ENCODE results near the gene ATP8B1.

ATP8B1 gene

GRCh38 chr18:57754577-57755338 is 48.4 kb downstream of the ATP8B1 start:
- TF ChIP-seq TSHZ2 (CRISPR knock-in tag; IDR thresholded peaks at IDR 0.05) (no peak), ISL1 (CRISPR knock-in tag; IDR thresholded peaks at IDR 0.05) (no peak), SNAI2 (CRISPR knock-in tag; IDR thresholded peaks at IDR 0.05) (no peak), TOX (CRISPR knock-in tag; IDR thresholded peaks at IDR 0.05; ENCODE audit: borderline replicate concordance) (no peak), ESRRG (CRISPR knock-in tag; IDR thresholded peaks at IDR 0.05) (no peak)
- no peak for ATAC-seq

- TF ChIP-seq ARNTL (CRISPR knock-in tag; IDR thresholded peaks at IDR 0.05; ENCODE audit: borderline replicate concordance, low read depth): no peak
- TF ChIP-seq OSR1 (CRISPR knock-in tag; IDR thresholded peaks at IDR 0.05): no peak
- TF ChIP-seq ZFP30 (CRISPR knock-in tag; IDR thresholded peaks at IDR 0.05): no peak
- no peak for TF ChIP-seq CREB5 (CRISPR knock-in tag; IDR thresholded peaks at IDR 0.05; ENCODE audit: low read depth)
- TF ChIP-seq PATZ1 (CRISPR knock-in tag; IDR thresholded peaks at IDR 0.05; ENCODE audit: borderline replicate concordance): no peak
- TF ChIP-seq POU6F1 (CRISPR knock-in tag; IDR thresholded peaks at IDR 0.05; ENCODE audit: borderline replicate concordance, low read depth): no peak
- no peak for TF ChIP-seq CSDC2 (CRISPR knock-in tag; IDR thresholded peaks at IDR 0.05)
- no peak for TF ChIP-seq ZFP3 (CRISPR knock-in tag; IDR thresholded peaks at IDR 0.05)
- TF ChIP-seq ZNF8 (CRISPR knock-in tag; IDR thresholded peaks at IDR 0.05): no peak
- TF ChIP-seq GLIS3 (CRISPR knock-in tag; IDR thresholded peaks at IDR 0.05): no peak
- no peak for TF ChIP-seq BACH2 (CRISPR knock-in tag; IDR thresholded peaks at IDR 0.05; ENCODE audit: borderline replicate concordance)
- no peak for TF ChIP-seq SNAI2 (CRISPR knock-in tag; IDR thresholded peaks at IDR 0.05)
- TF ChIP-seq ZNF70 (CRISPR knock-in tag; IDR thresholded peaks at IDR 0.05): no peak
- TF ChIP-seq ZC3H10 (CRISPR knock-in tag; IDR thresholded peaks at IDR 0.05): no peak
- ATAC-seq: no peak
These were observed 50.1 kb downstream of the ATP8B1 start for GRCh38 chr18:57753063-57753462.

GRCh38 chr18:57749604-57749970 is 53.5 kb downstream of the ATP8B1 start:
- no peak for TF ChIP-seq CSRNP3 (CRISPR knock-in tag; IDR thresholded peaks at IDR 0.05)
- TF ChIP-seq BACH2 (CRISPR knock-in tag; IDR thresholded peaks at IDR 0.05; ENCODE audit: borderline replicate concordance): no peak
- TF ChIP-seq ESRRG (CRISPR knock-in tag; IDR thresholded peaks at IDR 0.05): no peak
- no peak for TF ChIP-seq CREB5 (CRISPR knock-in tag; IDR thresholded peaks at IDR 0.05; ENCODE audit: low read depth)
- no peak for TF ChIP-seq TSHZ2 (CRISPR knock-in tag; IDR thresholded peaks at IDR 0.05)
- no peak for TF ChIP-seq GLIS3 (CRISPR knock-in tag; IDR thresholded peaks at IDR 0.05)
- TF ChIP-seq ZNF70 (CRISPR knock-in tag; IDR thresholded peaks at IDR 0.05): no peak
- no peak for TF ChIP-seq TCF4 (CRISPR knock-in tag; IDR thresholded peaks at IDR 0.05; ENCODE audit: borderline replicate concordance)
- TF ChIP-seq ZFP3 (CRISPR knock-in tag; IDR thresholded peaks at IDR 0.05): no peak
- no peak for ATAC-seq

Measured in SK-N-SH treated with all-trans-retinoic acid at 6 μM for 48 hours (cell line).